ENCODE results near the gene PSTPIP1.
"Not testable (repeated sequence)": the region's sequence is repeated elsewhere in the genome, so short reads cannot be mapped to it uniquely, and the experiment has no call there.

- TF ChIP-seq PATZ1 (CRISPR knock-in tag; IDR thresholded peaks at IDR 0.05; ENCODE audit: borderline replicate concordance); HCFC1 (IDR thresholded peaks at IDR 0.05; ENCODE audit: low read depth, low read length); CTCF (IDR thresholded peaks at IDR 0.05 in 2 of 3, conservative IDR thresholded peaks at IDR 0.05 in 1 of 3; ENCODE audit: insufficient read depth in 2 of 3, low read depth in 1 of 3, low read length in 3 of 3); ATF7 (IDR thresholded peaks at IDR 0.05); ZNF280B (CRISPR knock-in tag; IDR thresholded peaks at IDR 0.05); CC2D1A (IDR thresholded peaks at IDR 0.05); BCOR (IDR thresholded peaks at IDR 0.05); FOXK1 (CRISPR knock-in tag; IDR thresholded peaks at IDR 0.05; ENCODE audit: borderline replicate concordance); PBX2 (CRISPR knock-in tag; IDR thresholded peaks at IDR 0.05; ENCODE audit: low read depth); PBX2 (tag; conservative IDR thresholded peaks at IDR 0.05; ENCODE audit: low read depth); BHLHE40 (IDR thresholded peaks at IDR 0.05; ENCODE audit: low read length); SP2 (IDR thresholded peaks at IDR 0.05; ENCODE audit: extremely low read depth, low read depth, low read length, poor library complexity, severe bottlenecking); ZNF217 (CRISPR knock-in tag; IDR thresholded peaks at IDR 0.05): not testable (repeated sequence)
Measured at GRCh38 chr15:76966051-76966450, 28.9 kb upstream of the PSTPIP1 start.

Measured in K562 (cell line).